Endothelial cell of umbilical vein (primary cell): ENCODE measurements around the gene POU3F1. TPM values are rescaled to one million over a fixed set of nuclear protein-coding genes. Genes with fewer than 3 reads are reported as not detected.

Experiments
- BruUV-seq: library from RNA; stranded (reverse); fragments of 400-500 nt; replicated peaks from 2 replicates; lab custom pipeline; 2021; lab: Mats Ljungman, UMichigan
- CTCF ChIA-PET: fragments of 300-600, 350-600 bp; sonication (Branson Sonifier 250); formaldehyde crosslinking; loops from one replicate; lab custom pipeline; 2021; ENCODE audit warnings: antibody characterized with exemption, inconsistent platforms; lab: Charles Lee
- POLR2A ChIA-PET: fragments of 300-600, 350-600 bp; sonication (Branson Sonifier 250); formaldehyde crosslinking; loops from one replicate; lab custom pipeline; 2021; ENCODE audit warnings: antibody characterized with exemption, inconsistent platforms; lab: Charles Lee
- DNase-seq: peaks from one replicate; pipeline ENCODE4 v3.0.0-alpha.2; 2011; ENCODE audit warnings: low read depth, low spot score
- FAIRE-seq: peaks from 2 replicates; lab custom pipeline; 2011; peaks lifted over from hg19 to GRCh38; lab: Jason Lieb, UNC
- H2AFZ ChIP-seq: 2 replicates; pipeline ENCODE4 v1.6.0; 2012; ENCODE audit warnings: low read depth, low read length, control low read depth, inconsistent platforms
- H3K27ac ChIP-seq: 2 replicates; pipeline ENCODE4 v1.5.1; 2011; ENCODE audit warnings: low read depth, mild to moderate bottlenecking, control low read depth, low read length, moderate library complexity; ENCODE audit not compliant: insufficient read depth
- H3K27me3 ChIP-seq, 2 experiments: 2 replicates each; pipeline versions ENCODE4 v1.6.0 to v1.6.1; 2011; ENCODE audit warnings: low read length in 2 of 2, mixed read lengths in 1 of 2; ENCODE audit not compliant: control insufficient read depth in 2 of 2, insufficient read depth in 2 of 2
- H3K36me3 ChIP-seq, 2 experiments: 2 replicates in 1 of 2; 3 replicates in 1 of 2; pipeline ENCODE4 v1.5.1; 2011; ENCODE audit warnings: low read length in 2 of 2, mild to moderate bottlenecking in 1 of 2, moderate library complexity in 1 of 2; ENCODE audit not compliant: control insufficient read depth in 2 of 2, insufficient read depth in 2 of 2; ENCODE audit errors: extremely low read depth in 1 of 2
- H3K4me1 ChIP-seq: 3 replicates; pipeline ENCODE4 v1.5.1; 2011; ENCODE audit warnings: mild to moderate bottlenecking, low read length; ENCODE audit not compliant: control insufficient read depth, insufficient read depth; ENCODE audit errors: extremely low read depth
- H3K4me2 ChIP-seq: 2 replicates; pipeline ENCODE4 v1.6.1; 2011; ENCODE audit warnings: low read length, control low read depth, mixed read lengths; ENCODE audit not compliant: insufficient read depth
- H3K4me3 ChIP-seq, 3 experiments: fragments of 200-600 bp in 1 of 3; sonication (generic), shearing (Covaris generic) in 1 of 3; replicated peaks in 1 of 3; 2 replicates each; pipeline ENCODE4 v1.5.1; 2011 to 2016; ENCODE audit warnings: control low read depth in 3 of 3, low read length in 3 of 3, mild to moderate bottlenecking in 2 of 3, inconsistent platforms in 1 of 3, low read depth in 1 of 3, moderate library complexity in 1 of 3; ENCODE audit not compliant: insufficient read depth in 1 of 3
- H3K79me2 ChIP-seq: 2 replicates; pipeline ENCODE4 v1.6.0; 2012; ENCODE audit warnings: low read length, inconsistent platforms; ENCODE audit not compliant: control insufficient read depth, insufficient read depth
- H3K9ac ChIP-seq: replicated peaks from 2 replicates; pipeline ENCODE3; 2011; ENCODE audit warnings: low read length, control low read depth; ENCODE audit not compliant: insufficient read depth; ENCODE audit errors: extremely low read depth
- H3K9me1 ChIP-seq: replicated peaks from 3 replicates; pipeline ENCODE4 v1.6.0; 2011; ENCODE audit warnings: mild to moderate bottlenecking, low read length; ENCODE audit not compliant: control insufficient read depth, insufficient read depth; ENCODE audit errors: extremely low read depth
- H3K9me3 ChIP-seq: replicated peaks from 2 replicates; pipeline ENCODE4 v1.5.1; 2012; ENCODE audit warnings: low read length, inconsistent platforms; ENCODE audit not compliant: control insufficient read depth, insufficient read depth
- H4K20me1 ChIP-seq: replicated peaks from 2 replicates; pipeline ENCODE3; 2011; ENCODE audit warnings: mild to moderate bottlenecking, low read length; ENCODE audit not compliant: control insufficient read depth, insufficient read depth; ENCODE audit errors: extremely low read depth
- CTCF ChIP-seq, 2 donors: IDR thresholded peaks; 1 replicate in 1 of 2; 2 replicates in 1 of 2; pipeline ENCODE4 v1.5.1; 2011; ENCODE audit warnings: low read length in 2 of 2, mild to moderate bottlenecking in 2 of 2, moderate library complexity in 2 of 2, control low read depth in 1 of 2, inconsistent platforms in 1 of 2, low read depth in 1 of 2; ENCODE audit not compliant: insufficient read depth in 1 of 2; ENCODE audit errors: extremely low read depth in 1 of 2
- EZH2 ChIP-seq: IDR thresholded peaks from 2 replicates; pipeline ENCODE4 v1.6.1; 2012; ENCODE audit warnings: borderline replicate concordance, low read depth, mild to moderate bottlenecking, moderate library complexity, low read length, inconsistent platforms; ENCODE audit not compliant: severe bottlenecking
- FOS ChIP-seq: IDR thresholded peaks from 2 replicates; pipeline ENCODE4 v1.6.1; 2011; ENCODE audit warnings: mild to moderate bottlenecking, low read length, moderate library complexity, borderline replicate concordance; ENCODE audit not compliant: insufficient read depth
- GATA2 ChIP-seq: IDR thresholded peaks from 2 replicates; pipeline ENCODE4 v1.7.0; 2011; ENCODE audit warnings: low read depth, mild to moderate bottlenecking, moderate library complexity, mixed read lengths, low read length; ENCODE audit not compliant: insufficient read length, insufficient read depth
- JUN ChIP-seq: IDR thresholded peaks from 2 replicates; pipeline ENCODE4 v1.6.1; 2011; ENCODE audit warnings: borderline replicate concordance, low read depth; ENCODE audit not compliant: insufficient read length, insufficient read depth
- MAX ChIP-seq: IDR thresholded peaks from 2 replicates; pipeline ENCODE4 v1.6.1; 2011; ENCODE audit not compliant: insufficient read depth, insufficient read length
- MYC ChIP-seq: IDR thresholded peaks from one replicate; pipeline ENCODE4 v1.6.1; 2011; ENCODE audit warnings: mild to moderate bottlenecking, low read depth, low read length
- POLR2A ChIP-seq: IDR thresholded peaks from 2 replicates; pipeline ENCODE4 v1.6.1; 2012; ENCODE audit warnings: low read depth, mild to moderate bottlenecking, control low read depth, low read length
- POLR2AphosphoS5 ChIP-seq: IDR thresholded peaks from 2 replicates; pipeline ENCODE4 v1.6.1; 2012; ENCODE audit warnings: low read depth, mild to moderate bottlenecking, control low read depth, low read length, moderate library complexity; ENCODE audit not compliant: insufficient read depth
- dilution Hi-C: fragments of 300-500 bp; cut with MboI; formaldehyde crosslinking; loops from one replicate; pipeline ENCODE4 v1.15.0; 2019; ENCODE audit warnings: low sequenced_read_pairs; ENCODE audit not compliant: extremely low pct_ligation_motif_present
- intact Hi-C: fragments of 100-400 bp; cut with micrococcal nuclease; formaldehyde crosslinking; loops from one replicate; pipeline ENCODE4 v1.10.0; 2022
- polyA plus RNA-seq, 4 experiments: library from polyadenylated mRNA; depleted of rRNA in 3 of 4; stranded (reverse) in 3 of 4; unstranded in 1 of 4; fragments of >200 nt; gene quantifications; 2 replicates each; pipeline versions ENCODE4 v1.2.1 to v1.2.3, GENCODE V29; 2011 to 2012; ENCODE audit warnings: missing spikeins in 1 of 4
- total RNA-seq: library from RNA; stranded (reverse); gene quantifications from 2 replicates; pipeline ENCODE4 v1.2.3, GENCODE V29; 2021

POU3F1 gene
- total and polyA plus RNA-seq, 2 donors (not counting 3 experiments of a cell fraction or from before 2014, with no cell fraction given), result not detected

GRCh38 chr1:38041936-38042834, 4.4 kb downstream of the POU3F1 start:
- Histone ChIP-seq H3K36me3 (no peaks in the 10 kb centered on the region), H2AFZ (no peak overlapping the region), H3K27me3 (peaks cover 42 to 55% of the 10 kb centered on the region in 2 experiments), H3K4me1 (peaks cover 3% of the 10 kb centered on the region), H3K79me2 (no peaks in the 10 kb centered on the region), H3K4me3 (no peak overlapping the region), H3K9me1 (no peaks in the 10 kb centered on the region), H3K4me2 (no peak overlapping the region), H4K20me1 (no peaks in the 10 kb centered on the region), H3K27ac (no peak overlapping the region), H3K9ac (no peak overlapping the region), H3K9me3 (no peaks in the 10 kb centered on the region)
- no TSS peak for BruUV-seq
- CTCF ChIA-PET, result interaction anchor here (0.6 to 3.4 kb wide), 4 partner anchors 8 to 793 kb away, joined by 3 to 16 read pairs (median 4); no protein-coding TSS in a partner anchor
- intact Hi-C loops (no loop called here), dilution Hi-C loops (no loop called here)
- POLR2A ChIA-PET, result interaction anchor here (0.7 kb wide), 1 partner anchor 793 kb away, joined by 4 read pairs; no protein-coding TSS in a partner anchor
- FAIRE-seq (no peak), DNase-seq (no peak)
- TF ChIP-seq JUN (no peak), POLR2A (no peak), CTCF (IDR thresholded peaks at IDR 0.05; ENCODE audit: extremely low read depth in 1 of 2, insufficient read depth in 1 of 2, low read depth in 1 of 2, low read length in 2 of 2) (no peak), FOS (no peak), EZH2 (no peak), MYC (no peak), MAX (no peak), GATA2 (no peak), POLR2AphosphoS5 (no peak)
